K562 (cell line): ENCODE data around the gene C6orf15. TPM values are rescaled to one million over a fixed set of nuclear protein-coding genes. Genes with fewer than 3 reads are reported as not detected.

Experiments
- BRF1 ChIP-seq: IDR thresholded peaks from 3 replicates; pipeline ENCODE4 v1.6.1; 2011; ENCODE audit warnings: borderline replicate concordance, mild to moderate bottlenecking; ENCODE audit not compliant: insufficient read length; ENCODE audit errors: extremely low read depth
- CTBP1 ChIP-seq: fragments of 450-650 bp; IDR thresholded peaks from 2 replicates; pipeline ENCODE4 v1.6.1; 2016; ENCODE audit warnings: borderline replicate concordance
- DDX20 ChIP-seq: fragments of 450-650 bp; IDR thresholded peaks from 2 replicates; pipeline ENCODE4 v1.6.1; 2016; ENCODE audit warnings: missing genetic modification characterization, low read depth, mild to moderate bottlenecking, missing compliant biosample characterization, moderate library complexity
- ELF1 ChIP-seq: fragments of 200-800 bp; sonication (Bioruptor generic); IDR thresholded peaks from 2 replicates; pipeline ENCODE4 v1.6.1; 2016; ENCODE audit warnings: missing genetic modification characterization, missing compliant biosample characterization
- ETV5 ChIP-seq: sonication (generic); formaldehyde crosslinking; IDR thresholded peaks from 2 replicates; pipeline ENCODE4 v1.4.0; 2020; ENCODE audit warnings: low read depth, mild to moderate bottlenecking, missing genetic modification reagents
- GMEB1 ChIP-seq: fragments of 250-450 bp; sonication (Bioruptor Pico); IDR thresholded peaks from 2 replicates; pipeline ENCODE4 v1.4.0; 2020; ENCODE audit warnings: mild to moderate bottlenecking
- HES1 ChIP-seq: fragments of 450-650 bp; IDR thresholded peaks from 2 replicates; pipeline ENCODE4 v1.6.1; 2016; ENCODE audit warnings: low read depth, mild to moderate bottlenecking, moderate library complexity
- HMGN3 ChIP-seq: IDR thresholded peaks from 2 replicates; pipeline ENCODE4 v1.6.1; 2011; ENCODE audit warnings: borderline replicate concordance, low read depth, mild to moderate bottlenecking, mixed read lengths, low read length; ENCODE audit not compliant: insufficient read length; ENCODE audit errors: extremely low read depth
- HNRNPUL1 ChIP-seq: fragments of 200-400 bp; formaldehyde crosslinking; IDR thresholded peaks from 2 replicates; pipeline ENCODE4 v1.6.1; 2017; ENCODE audit warnings: low read length
- ID3 ChIP-seq, 2 experiments: fragments of 250-450 bp in 1 of 2; fragments of 450-650 bp in 1 of 2; sonication (Bioruptor Pico) in 1 of 2; IDR thresholded peaks; 2 replicates each; pipeline versions ENCODE4 v1.6.1 to v1.8.0; 2016 to 2021; ENCODE audit warnings: mild to moderate bottlenecking in 2 of 2, moderate library complexity in 2 of 2, missing compliant biosample characterization in 1 of 2, missing genetic modification characterization in 1 of 2
- MCM3 ChIP-seq: fragments of 450-650 bp; IDR thresholded peaks from 2 replicates; pipeline ENCODE4 v1.6.1; 2016
- MNT ChIP-seq, 2 experiments: fragments of 450-650 bp; conservative IDR thresholded peaks; 2 replicates each; pipeline ENCODE4 v1.6.1; 2017; ENCODE audit warnings: mild to moderate bottlenecking in 2 of 2, moderate library complexity in 2 of 2
- NCOA2 ChIP-seq, 2 experiments: fragments of 450-650 bp; IDR thresholded peaks; 2 replicates each; pipeline ENCODE4 v1.6.1; 2018; ENCODE audit warnings: mild to moderate bottlenecking in 2 of 2, moderate library complexity in 1 of 2; ENCODE audit not compliant: partially characterized antibody in 2 of 2
- THAP7 ChIP-seq: fragments of 250-450 bp; sonication (Bioruptor Pico); IDR thresholded peaks from 2 replicates; pipeline ENCODE4 v1.5.0; 2021
- ZKSCAN3 ChIP-seq: fragments of 250-450 bp; sonication (Bioruptor Pico); IDR thresholded peaks from 2 replicates; pipeline ENCODE4 v1.4.0; 2020
- ZNF24 ChIP-seq: fragments of 450-650 bp; IDR thresholded peaks from 2 replicates; pipeline ENCODE4 v1.6.1; 2016
- ZNF609 ChIP-seq: sonication (generic); formaldehyde crosslinking; IDR thresholded peaks from 2 replicates; pipeline ENCODE4 v1.8.1; 2023; ENCODE audit warnings: missing genetic modification reagents, mild to moderate bottlenecking, borderline replicate concordance
- ZNF830 ChIP-seq: fragments of 250-450 bp; sonication (Bioruptor Pico); IDR thresholded peaks from 2 replicates; pipeline ENCODE4 v1.5.0; 2021; ENCODE audit warnings: mild to moderate bottlenecking
- polyA plus RNA-seq, 8 experiments: library from polyadenylated mRNA; depleted of rRNA in 4 of 8; stranded (reverse) in 5 of 8; unstranded in 3 of 8; fragments of >200 nt; fragmentation: Nextera tagmentation in 2 of 8; fragmentation: Illumina TruSeq in 1 of 8; extraction: Ambion mirVana in 2 of 8; extraction: Trizol in 1 of 8; gene quantifications; 2 replicates each; pipeline versions ENCODE4 v1.2.1 to v1.2.3, GENCODE V29; 2011 to 2014; ENCODE audit warnings: inconsistent platforms in 1 of 8, missing spikeins in 1 of 8
- total RNA-seq, 7 experiments: library from RNA; depleted of rRNA in 6 of 7; stranded (reverse); fragments of >200 nt in 6 of 7; fragmentation: Illumina TruSeq in 2 of 7; extraction: Trizol in 2 of 7; gene quantifications; 2 replicates each; pipeline versions ENCODE4 v1.2.1 to v1.2.3, GENCODE V29; 2011 to 2021; ENCODE audit warnings: low replicate concordance in 1 of 7

Gene C6orf15
- total and polyA plus RNA-seq, 9 of the 15 experiments (the other 6 are each of a cell fraction or from before 2014, with no cell fraction given), result not detected

GRCh38 chr6:31079656-31080261 lies 32.6 kb downstream of the C6orf15 start (continued):
- TF ChIP-seq ZNF609 (CRISPR knock-in tag), result no peak
- TF ChIP-seq ETV5 (CRISPR knock-in tag), result no peak
- no peak for TF ChIP-seq HES1
- TF ChIP-seq ID3 (CRISPR knock-in tag; IDR thresholded peaks at IDR 0.05), result no peak
- no peak for TF ChIP-seq ID3 (tag; IDR thresholded peaks at IDR 0.05)
- TF ChIP-seq ZNF830 (CRISPR knock-in tag), result no peak
- no peak for TF ChIP-seq MNT (conservative IDR thresholded peaks at IDR 0.05)
- TF ChIP-seq CTBP1, result peak; percentile 31; the same call in 1 of the 2 replicates
- TF ChIP-seq GMEB1 (CRISPR knock-in tag), result no peak
- TF ChIP-seq THAP7, result no peak
- no peak for TF ChIP-seq ZKSCAN3
- TF ChIP-seq ZNF24, result no peak
- TF ChIP-seq HMGN3, result peak; percentile 39
- no peak for TF ChIP-seq ELF1 (tag)
- no peak for TF ChIP-seq MCM3
- TF ChIP-seq NCOA2 (IDR thresholded peaks at IDR 0.05; ENCODE audit: partially characterized antibody in 2 of 2), result no peak
- no peak for TF ChIP-seq BRF1
- TF ChIP-seq HNRNPUL1, result no peak
- TF ChIP-seq DDX20 (tag), result no peak
